ENCODE results near the gene LRIT1. TPM values are rescaled to one million over a fixed set of nuclear protein-coding genes. Genes with fewer than 3 reads are reported as not detected.

LRIT1 gene
- total and polyA plus RNA-seq, 2 donors (not counting 3 experiments of a cell fraction or from before 2014, with no cell fraction given) = not detected

DNA sequence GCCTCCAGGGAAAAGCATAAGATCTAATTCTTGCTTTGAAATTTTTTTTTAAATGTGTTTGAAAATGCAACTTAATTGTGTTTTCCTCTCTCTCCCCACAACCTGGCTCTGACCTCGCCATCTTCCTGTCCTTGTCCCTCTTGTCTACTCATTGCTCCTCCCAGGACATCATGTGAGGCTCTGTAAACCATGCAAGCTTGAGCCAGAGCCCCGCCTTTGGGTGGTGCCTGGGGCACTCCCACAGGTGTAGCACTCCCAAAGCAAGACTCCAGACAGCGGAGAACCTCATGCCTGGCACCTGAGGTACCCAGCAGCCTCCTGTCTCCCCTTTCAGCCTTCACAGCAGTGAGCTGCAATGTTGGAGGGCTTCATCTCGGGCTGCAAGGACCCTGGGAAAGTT lies 56.8 kb downstream of the LRIT1 start:
- Histone ChIP-seq H3K9me1 (replicated peaks; ENCODE audit: control insufficient read depth, extremely low read depth, insufficient read depth, low read length) (no peaks in the 10 kb centered on the region), H2AFZ (ENCODE audit: low read depth, low read length) (no peak overlapping the region), H3K79me2 (ENCODE audit: control insufficient read depth, insufficient read depth, low read length) (no peaks in the 10 kb centered on the region), H3K36me3 (ENCODE audit: control insufficient read depth in 2 of 2, extremely low read depth in 1 of 2, insufficient read depth in 2 of 2, low read length in 2 of 2) (no peaks in the 10 kb centered on the region), H3K4me1 (ENCODE audit: control insufficient read depth, extremely low read depth, insufficient read depth, low read length) (no peaks in the 10 kb centered on the region), H3K4me3 (replicated peaks in 1 of 3; ENCODE audit: insufficient read depth in 1 of 3, low read depth in 1 of 3, low read length in 3 of 3) (no peak overlapping the region), H3K27me3 (ENCODE audit: control insufficient read depth in 2 of 2, insufficient read depth in 2 of 2, low read length in 2 of 2) (no peaks in the 10 kb centered on the region), H4K20me1 (replicated peaks; ENCODE audit: control insufficient read depth, extremely low read depth, insufficient read depth, low read length) (no peaks in the 10 kb centered on the region), H3K9ac (replicated peaks; ENCODE audit: extremely low read depth, insufficient read depth, low read length) (no peak overlapping the region), H3K27ac (ENCODE audit: insufficient read depth, low read depth, low read length) (no peak overlapping the region), H3K9me3 (replicated peaks; ENCODE audit: control insufficient read depth, insufficient read depth, low read length) (no peaks in the 10 kb centered on the region), H3K4me2 (ENCODE audit: insufficient read depth, low read length) (no peak overlapping the region)
- BruUV-seq (replicated peaks) = no TSS peak
- FAIRE-seq (no peak), DNase-seq (ENCODE audit: low read depth, low spot score) (no peak)
- TF ChIP-seq POLR2A (IDR thresholded peaks at IDR 0.05; ENCODE audit: low read depth, low read length) = no peak
- no peak for TF ChIP-seq EZH2 (IDR thresholded peaks at IDR 0.05; ENCODE audit: borderline replicate concordance, low read depth, low read length, severe bottlenecking)
- no peak for TF ChIP-seq MYC (IDR thresholded peaks at IDR 0.05; ENCODE audit: low read depth, low read length)
- TF ChIP-seq GATA2 (IDR thresholded peaks at IDR 0.05; ENCODE audit: insufficient read depth, insufficient read length, low read depth, low read length) = no peak
- no peak for TF ChIP-seq FOS (IDR thresholded peaks at IDR 0.05; ENCODE audit: borderline replicate concordance, insufficient read depth, low read length)
- no peak for TF ChIP-seq POLR2AphosphoS5 (IDR thresholded peaks at IDR 0.05; ENCODE audit: insufficient read depth, low read depth, low read length)
- no peak for TF ChIP-seq JUN (IDR thresholded peaks at IDR 0.05; ENCODE audit: borderline replicate concordance, insufficient read depth, insufficient read length, low read depth)
- TF ChIP-seq, protein P1, sequence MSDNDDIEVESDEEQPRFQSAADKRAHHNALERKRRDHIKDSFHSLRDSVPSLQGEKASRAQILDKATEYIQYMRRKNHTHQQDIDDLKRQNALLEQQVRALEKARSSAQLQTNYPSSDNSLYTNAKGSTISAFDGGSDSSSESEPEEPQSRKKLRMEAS (IDR thresholded peaks at IDR 0.05; ENCODE audit: insufficient read depth, insufficient read length) = no peak
- TF ChIP-seq, protein P2, sequence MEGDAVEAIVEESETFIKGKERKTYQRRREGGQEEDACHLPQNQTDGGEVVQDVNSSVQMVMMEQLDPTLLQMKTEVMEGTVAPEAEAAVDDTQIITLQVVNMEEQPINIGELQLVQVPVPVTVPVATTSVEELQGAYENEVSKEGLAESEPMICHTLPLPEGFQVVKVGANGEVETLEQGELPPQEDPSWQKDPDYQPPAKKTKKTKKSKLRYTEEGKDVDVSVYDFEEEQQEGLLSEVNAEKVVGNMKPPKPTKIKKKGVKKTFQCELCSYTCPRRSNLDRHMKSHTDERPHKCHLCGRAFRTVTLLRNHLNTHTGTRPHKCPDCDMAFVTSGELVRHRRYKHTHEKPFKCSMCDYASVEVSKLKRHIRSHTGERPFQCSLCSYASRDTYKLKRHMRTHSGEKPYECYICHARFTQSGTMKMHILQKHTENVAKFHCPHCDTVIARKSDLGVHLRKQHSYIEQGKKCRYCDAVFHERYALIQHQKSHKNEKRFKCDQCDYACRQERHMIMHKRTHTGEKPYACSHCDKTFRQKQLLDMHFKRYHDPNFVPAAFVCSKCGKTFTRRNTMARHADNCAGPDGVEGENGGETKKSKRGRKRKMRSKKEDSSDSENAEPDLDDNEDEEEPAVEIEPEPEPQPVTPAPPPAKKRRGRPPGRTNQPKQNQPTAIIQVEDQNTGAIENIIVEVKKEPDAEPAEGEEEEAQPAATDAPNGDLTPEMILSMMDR (IDR thresholded peaks at IDR 0.05; ENCODE audit: extremely low read depth in 1 of 2, insufficient read depth in 1 of 2, low read depth in 1 of 2, low read length in 2 of 2) = no peak
- dilution Hi-C loops (cut with MboI; ENCODE audit: extremely low pct_ligation_motif_present, low sequenced_read_pairs) (no loop called here), intact Hi-C loops (cut with micrococcal nuclease) (no loop called here)
- CTCF ChIA-PET = interaction anchor here (1.0 kb wide), 1 partner anchor 33 kb away, joined by 3 read pairs; no protein-coding TSS in a partner anchor
- POLR2A ChIA-PET = no interaction called here
